MV-4-11 (cell line): ENCODE results near the gene CIB4.
A peak's percentile ranks its signal among the peaks of the same experiment; 100 is the strongest.

Experiments
- DNase-seq: peaks from one replicate; lab custom pipeline; 2025; lab: John Stamatoyannopoulos, UW

Gene CIB4

GRCh38 chr2:26606847-26607190 lies 34.3 kb downstream of the CIB4 start:
- DNase-seq, result no peak

- no peak for DNase-seq
These were observed 34.9 kb downstream of the CIB4 start for GRCh38 chr2:26605999-26606846.

GRCh38 chr2:26605195-26605998 lies 35.8 kb downstream of the CIB4 start:
- DNase-seq, result peak; percentile 40

- no peak for DNase-seq
These were observed 38.6 kb downstream of the CIB4 start for GRCh38 chr2:26602575-26602974.

- no peak for DNase-seq
These were observed 41.8 kb downstream of the CIB4 start for GRCh38 chr2:26599387-26599786.

- no peak for DNase-seq
These were observed 42.2 kb downstream of the CIB4 start for GRCh38 chr2:26598996-26599373.

- DNase-seq, result no peak
These were observed 42.7 kb downstream of the CIB4 start for GRCh38 chr2:26598336-26598995.

GRCh38 chr2:26597197-26597596 lies 44.0 kb downstream of the CIB4 start:
- no peak for DNase-seq

- DNase-seq, result no peak
These were observed 46.0 kb downstream of the CIB4 start for GRCh38 chr2:26595146-26595545.

GRCh38 chr2:26591619-26592505 lies 49.3 kb downstream of the CIB4 start:
- DNase-seq, result peak; percentile 2

GRCh38 chr2:26590980-26591618 lies 50.1 kb downstream of the CIB4 start:
- no peak for DNase-seq

- DNase-seq, result no peak
These were observed 50.7 kb downstream of the CIB4 start for GRCh38 chr2:26590508-26590907.

GRCh38 chr2:26588576-26588975 lies 52.6 kb downstream of the CIB4 start:
- no peak for DNase-seq

GRCh38 chr2:26587994-26588393 lies 53.2 kb downstream of the CIB4 start:
- DNase-seq, result no peak

GRCh38 chr2:26585966-26586365 lies 55.2 kb downstream of the CIB4 start:
- DNase-seq, result no peak

- DNase-seq, result no peak
These were observed 56.1 kb downstream of the CIB4 start for GRCh38 chr2:26585100-26585499.

- no peak for DNase-seq
These were observed 56.5 kb downstream of the CIB4 start for GRCh38 chr2:26584656-26585055.

GRCh38 chr2:26584191-26584590 lies 57.0 kb downstream of the CIB4 start:
- no peak for DNase-seq

GRCh38 chr2:26583381-26583911 lies 57.7 kb downstream of the CIB4 start:
- no peak for DNase-seq

GRCh38 chr2:26582890-26583289 lies 58.3 kb downstream of the CIB4 start:
- no peak for DNase-seq
